Osteoblast (primary cell): ENCODE data around the gene CHAD. TPM values are rescaled to one million over a fixed set of nuclear protein-coding genes. Genes with fewer than 3 reads are reported as not detected.

Experiments
- DNase-seq: peaks from one replicate; pipeline ENCODE4 v3.0.0; 2011; ENCODE audit warnings: low spot score, mixed read lengths; ENCODE audit not compliant: insufficient read length; ENCODE audit errors: missing footprints
- H2AFZ ChIP-seq: 2 replicates; pipeline ENCODE4 v1.6.0; 2011; ENCODE audit warnings: mild to moderate bottlenecking, low read length
- H3K27ac ChIP-seq: 2 replicates; pipeline ENCODE4 v1.5.1; 2011; ENCODE audit warnings: mild to moderate bottlenecking, low read depth, low read length, moderate library complexity
- H3K27me3 ChIP-seq: 2 replicates; pipeline ENCODE4 v1.6.0; 2012; ENCODE audit warnings: mild to moderate bottlenecking, control low read depth, inconsistent platforms, low read length, moderate library complexity; ENCODE audit not compliant: insufficient read depth
- H3K36me3 ChIP-seq: 2 replicates; pipeline ENCODE4 v1.5.1; 2011; ENCODE audit warnings: mild to moderate bottlenecking, low read length, control low read depth, moderate library complexity; ENCODE audit not compliant: insufficient read depth
- H3K4me1 ChIP-seq: 2 replicates; pipeline ENCODE4 v1.5.1; 2011; ENCODE audit warnings: mild to moderate bottlenecking, low read length, control low read depth, moderate library complexity; ENCODE audit not compliant: insufficient read depth
- H3K4me2 ChIP-seq: 2 replicates; pipeline ENCODE4 v1.6.0; 2011; ENCODE audit warnings: mild to moderate bottlenecking, low read length; ENCODE audit not compliant: insufficient read depth
- H3K4me3 ChIP-seq: fragments of 200-600 bp; sonication (generic); 3 replicates; pipeline ENCODE4 v1.5.1; 2012; ENCODE audit warnings: mild to moderate bottlenecking, low read length, inconsistent platforms; ENCODE audit not compliant: insufficient read depth
- H3K79me2 ChIP-seq: 2 replicates; pipeline ENCODE4 v1.6.0; 2012; ENCODE audit warnings: mild to moderate bottlenecking, low read length, control low read depth, inconsistent platforms; ENCODE audit not compliant: insufficient read depth
- H3K9me3 ChIP-seq: 2 replicates; pipeline ENCODE4 v1.5.1; 2011; ENCODE audit warnings: low read depth, low read length, control low read depth
- H4K20me1 ChIP-seq: 2 replicates; pipeline ENCODE4 v1.6.0; 2012; ENCODE audit warnings: mild to moderate bottlenecking, low read length, control low read depth; ENCODE audit not compliant: insufficient read depth
- CTCF ChIP-seq: IDR thresholded peaks from 2 replicates; pipeline ENCODE4 v1.5.1; 2011; ENCODE audit warnings: mild to moderate bottlenecking, low read depth, low read length, moderate library complexity; ENCODE audit errors: extremely low read depth
- total RNA-seq: library from RNA; depleted of rRNA; stranded (reverse); fragments of >200 nt; gene quantifications from 2 replicates; pipeline ENCODE4 v1.2.3, GENCODE V29; 2012

CHAD gene
- total RNA-seq: not detected in 2 replicates

GRCh38 chr17:50468304-50469207, at the start of gene CHAD:
Gene CHAD, minus strand, starts transcription at chr17:50468880. Its CDS starts 67 bp downstream, at chr17:50468813.
- Histone ChIP-seq H3K79me2 (no peaks in the 10 kb centered on the region), H3K4me2 (peak within 1 kb of the TSS; percentile 63), H3K36me3 (peaks cover 7% of the 10 kb centered on the region), H3K4me3 (peak within 1 kb of the TSS; percentile 59), H3K27ac (no peak within 1 kb of the TSS), H3K9me3 (no peaks in the 10 kb centered on the region), H2AFZ (no peak within 1 kb of the TSS), H4K20me1 (peaks cover 12% of the 10 kb centered on the region), H3K4me1 (peaks cover 3% of the 10 kb centered on the region), H3K27me3 (peaks cover 34% of the 10 kb centered on the region)
- no peak for TF ChIP-seq CTCF
- DNase-seq: peak; percentile 94

GRCh38 chr17:50517504-50518383, 49.1 kb upstream of the CHAD start:
- H3K4me2 ChIP-seq: no peak overlapping the region
- no peak for TF ChIP-seq CTCF
- peak; percentile 23 for DNase-seq
- H3K4me1 ChIP-seq: peaks cover 14% of the 10 kb centered on the region
- no peak overlapping the region for H3K27ac ChIP-seq
- no peak overlapping the region for H3K4me3 ChIP-seq
- no peaks in the 10 kb centered on the region for H4K20me1 ChIP-seq
- no peaks in the 10 kb centered on the region for H3K9me3 ChIP-seq
- no peaks in the 10 kb centered on the region for H3K79me2 ChIP-seq
- no peaks in the 10 kb centered on the region for H3K27me3 ChIP-seq
- no peaks in the 10 kb centered on the region for H3K36me3 ChIP-seq
- no peak overlapping the region for H2AFZ ChIP-seq

- Histone ChIP-seq H3K4me2 (no peak overlapping the region), H3K4me3 (no peak overlapping the region), H3K27ac (no peak overlapping the region), H4K20me1 (no peaks in the 10 kb centered on the region), H3K79me2 (no peaks in the 10 kb centered on the region), H2AFZ (no peak overlapping the region), H3K27me3 (no peaks in the 10 kb centered on the region), H3K9me3 (no peaks in the 10 kb centered on the region), H3K4me1 (peaks cover 14% of the 10 kb centered on the region), H3K36me3 (no peaks in the 10 kb centered on the region)
- TF ChIP-seq CTCF: no peak
- peak; percentile 15 for DNase-seq
Measured at GRCh38 chr17:50517011-50517410, 48.3 kb upstream of the CHAD start.
